AG09319 (cell line): ENCODE results near the gene ZNF629.

Experiments used
- DNase-seq: peaks from one replicate; pipeline ENCODE4 v3.0.0-alpha.2; 2010; ENCODE audit warnings: low read depth; ENCODE audit errors: extremely low read depth
- TF ChIP-seq, protein P1 (sequence below): IDR thresholded peaks from 2 replicates; pipeline ENCODE4 v1.5.1; 2011; ENCODE audit warnings: low read depth, mild to moderate bottlenecking, inconsistent platforms, low read length, moderate library complexity

ZNF629 gene

GRCh38 chr16:30747799-30748633 lies 39.0 kb downstream of the ZNF629 start, which contains the start of gene PHKG2:
PHKG2 (plus strand) TSS chr16:30748425; CDS start chr16:30748821, 396 bp downstream.
- TF ChIP-seq, protein P1, sequence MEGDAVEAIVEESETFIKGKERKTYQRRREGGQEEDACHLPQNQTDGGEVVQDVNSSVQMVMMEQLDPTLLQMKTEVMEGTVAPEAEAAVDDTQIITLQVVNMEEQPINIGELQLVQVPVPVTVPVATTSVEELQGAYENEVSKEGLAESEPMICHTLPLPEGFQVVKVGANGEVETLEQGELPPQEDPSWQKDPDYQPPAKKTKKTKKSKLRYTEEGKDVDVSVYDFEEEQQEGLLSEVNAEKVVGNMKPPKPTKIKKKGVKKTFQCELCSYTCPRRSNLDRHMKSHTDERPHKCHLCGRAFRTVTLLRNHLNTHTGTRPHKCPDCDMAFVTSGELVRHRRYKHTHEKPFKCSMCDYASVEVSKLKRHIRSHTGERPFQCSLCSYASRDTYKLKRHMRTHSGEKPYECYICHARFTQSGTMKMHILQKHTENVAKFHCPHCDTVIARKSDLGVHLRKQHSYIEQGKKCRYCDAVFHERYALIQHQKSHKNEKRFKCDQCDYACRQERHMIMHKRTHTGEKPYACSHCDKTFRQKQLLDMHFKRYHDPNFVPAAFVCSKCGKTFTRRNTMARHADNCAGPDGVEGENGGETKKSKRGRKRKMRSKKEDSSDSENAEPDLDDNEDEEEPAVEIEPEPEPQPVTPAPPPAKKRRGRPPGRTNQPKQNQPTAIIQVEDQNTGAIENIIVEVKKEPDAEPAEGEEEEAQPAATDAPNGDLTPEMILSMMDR, result no peak
- peak; percentile 97 for DNase-seq

DNA sequence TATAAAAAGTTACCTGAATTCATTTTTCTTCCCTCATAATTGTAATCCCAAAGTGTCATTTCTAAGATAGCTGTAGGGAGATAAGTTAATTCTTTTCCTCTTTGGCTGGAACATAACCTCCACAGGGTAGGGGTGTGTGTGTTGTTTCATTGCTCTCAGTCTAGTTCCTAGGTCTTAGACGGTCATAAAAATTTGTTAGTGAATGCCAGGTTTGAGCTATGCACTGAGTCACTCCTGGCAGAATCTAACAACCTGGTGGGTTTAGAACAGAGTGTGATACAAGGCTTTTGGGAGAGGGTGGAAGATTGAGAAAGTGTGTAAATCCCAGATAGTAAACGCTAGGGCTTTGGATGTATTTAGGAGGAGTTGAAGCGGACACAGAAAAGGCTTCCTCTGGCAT lies 39.7 kb downstream of the ZNF629 start:
- TF ChIP-seq, protein P1, result no peak
- DNase-seq, result no peak

DNA sequence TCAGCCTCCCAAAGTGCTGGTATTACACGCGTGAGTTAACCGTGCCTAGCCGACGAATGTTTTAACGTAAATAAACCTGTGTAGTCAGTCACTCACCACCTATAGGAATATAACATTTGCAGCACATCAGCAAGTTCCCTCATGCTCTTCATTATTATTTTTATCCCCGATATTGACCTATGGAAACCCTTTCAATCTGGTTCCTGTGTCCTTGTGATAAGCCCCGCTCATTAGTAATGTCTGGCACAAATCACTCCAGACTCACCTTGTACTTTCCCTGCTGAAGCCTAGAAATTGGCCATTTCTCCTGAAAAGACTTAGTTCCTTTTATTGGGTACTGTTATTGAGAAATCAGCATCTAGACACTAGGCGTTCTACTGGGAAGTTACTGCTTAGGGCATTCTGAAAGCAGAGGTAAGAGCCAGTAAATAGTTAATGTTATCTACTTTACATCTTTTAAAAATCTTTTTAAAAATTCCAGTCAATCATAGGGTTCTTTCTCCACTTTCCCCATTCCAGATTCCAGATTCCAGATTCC lies 40.3 kb downstream of the ZNF629 start:
- TF ChIP-seq, protein P1, result no peak
- DNase-seq, result no peak

- DNase-seq, result no peak
- TF ChIP-seq, protein P1, result no peak
Measured at GRCh38 chr16:30745082-30745481, 41.9 kb downstream of the ZNF629 start.

DNA sequence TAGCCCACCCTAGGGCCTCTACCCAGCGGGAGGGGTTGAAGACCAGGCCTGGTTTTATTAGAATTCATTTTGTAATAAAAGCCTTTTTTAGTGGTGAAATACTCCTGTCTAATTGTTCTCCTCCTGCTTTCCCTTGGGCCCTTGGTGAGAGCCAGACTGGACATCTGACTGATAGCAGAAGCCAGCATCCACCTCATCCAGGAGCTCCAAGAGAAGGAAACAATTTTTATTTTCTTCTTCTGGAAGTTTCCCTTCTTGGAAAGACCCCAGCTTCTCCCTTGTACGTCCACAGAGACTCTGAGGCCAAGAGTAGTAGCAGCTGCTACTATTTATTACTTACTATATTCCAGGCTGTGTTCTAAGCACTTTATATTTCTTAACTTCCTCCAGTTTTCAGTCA lies 42.8 kb downstream of the ZNF629 start:
- DNase-seq, result no peak
- TF ChIP-seq, protein P1, result no peak

DNA sequence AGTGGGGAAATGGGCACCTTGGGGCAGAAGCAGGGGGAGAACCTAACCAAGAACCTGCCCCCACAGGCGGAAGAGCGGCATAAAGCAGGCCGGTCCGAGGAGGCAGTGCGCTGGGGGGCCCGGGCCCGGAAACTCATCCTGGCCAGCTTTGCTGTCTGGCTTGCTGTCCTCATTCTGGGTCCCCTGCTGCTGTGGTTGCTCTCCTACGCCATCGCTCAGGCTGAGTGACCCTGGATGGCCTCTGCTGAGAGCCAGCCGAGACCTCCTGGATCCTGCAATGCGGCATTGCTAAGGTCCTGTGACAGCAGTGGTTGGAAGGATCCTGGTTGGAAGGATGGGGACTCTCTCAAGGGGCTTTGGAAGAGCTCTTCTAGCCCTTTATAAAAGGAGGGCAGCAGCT lies 43.3 kb downstream of the ZNF629 start:
- TF ChIP-seq, protein P1, result no peak
- DNase-seq, result no peak

- TF ChIP-seq, protein P1, result no peak
- DNase-seq, result no peak
Measured at GRCh38 chr16:30741461-30741914, 45.5 kb downstream of the ZNF629 start.
